LNCAP (cell line): ENCODE measurements around the gene PPP1R13B.

ENCODE experiments used
- CTCF ChIP-seq: fragments of 450-650 bp; IDR thresholded peaks from 2 replicates; pipeline ENCODE4 v1.5.1; 2017; ENCODE audit warnings: mild to moderate bottlenecking

Gene PPP1R13B, protein sequence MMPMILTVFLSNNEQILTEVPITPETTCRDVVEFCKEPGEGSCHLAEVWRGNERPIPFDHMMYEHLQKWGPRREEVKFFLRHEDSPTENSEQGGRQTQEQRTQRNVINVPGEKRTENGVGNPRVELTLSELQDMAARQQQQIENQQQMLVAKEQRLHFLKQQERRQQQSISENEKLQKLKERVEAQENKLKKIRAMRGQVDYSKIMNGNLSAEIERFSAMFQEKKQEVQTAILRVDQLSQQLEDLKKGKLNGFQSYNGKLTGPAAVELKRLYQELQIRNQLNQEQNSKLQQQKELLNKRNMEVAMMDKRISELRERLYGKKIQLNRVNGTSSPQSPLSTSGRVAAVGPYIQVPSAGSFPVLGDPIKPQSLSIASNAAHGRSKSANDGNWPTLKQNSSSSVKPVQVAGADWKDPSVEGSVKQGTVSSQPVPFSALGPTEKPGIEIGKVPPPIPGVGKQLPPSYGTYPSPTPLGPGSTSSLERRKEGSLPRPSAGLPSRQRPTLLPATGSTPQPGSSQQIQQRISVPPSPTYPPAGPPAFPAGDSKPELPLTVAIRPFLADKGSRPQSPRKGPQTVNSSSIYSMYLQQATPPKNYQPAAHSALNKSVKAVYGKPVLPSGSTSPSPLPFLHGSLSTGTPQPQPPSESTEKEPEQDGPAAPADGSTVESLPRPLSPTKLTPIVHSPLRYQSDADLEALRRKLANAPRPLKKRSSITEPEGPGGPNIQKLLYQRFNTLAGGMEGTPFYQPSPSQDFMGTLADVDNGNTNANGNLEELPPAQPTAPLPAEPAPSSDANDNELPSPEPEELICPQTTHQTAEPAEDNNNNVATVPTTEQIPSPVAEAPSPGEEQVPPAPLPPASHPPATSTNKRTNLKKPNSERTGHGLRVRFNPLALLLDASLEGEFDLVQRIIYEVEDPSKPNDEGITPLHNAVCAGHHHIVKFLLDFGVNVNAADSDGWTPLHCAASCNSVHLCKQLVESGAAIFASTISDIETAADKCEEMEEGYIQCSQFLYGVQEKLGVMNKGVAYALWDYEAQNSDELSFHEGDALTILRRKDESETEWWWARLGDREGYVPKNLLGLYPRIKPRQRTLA

GRCh38 chr14:103847451-103848174, at the start of gene PPP1R13B:
PPP1R13B (minus strand) TSS chr14:103847575; CDS start chr14:103847307, 268 bp downstream.
- no peak for TF ChIP-seq CTCF

DNA sequence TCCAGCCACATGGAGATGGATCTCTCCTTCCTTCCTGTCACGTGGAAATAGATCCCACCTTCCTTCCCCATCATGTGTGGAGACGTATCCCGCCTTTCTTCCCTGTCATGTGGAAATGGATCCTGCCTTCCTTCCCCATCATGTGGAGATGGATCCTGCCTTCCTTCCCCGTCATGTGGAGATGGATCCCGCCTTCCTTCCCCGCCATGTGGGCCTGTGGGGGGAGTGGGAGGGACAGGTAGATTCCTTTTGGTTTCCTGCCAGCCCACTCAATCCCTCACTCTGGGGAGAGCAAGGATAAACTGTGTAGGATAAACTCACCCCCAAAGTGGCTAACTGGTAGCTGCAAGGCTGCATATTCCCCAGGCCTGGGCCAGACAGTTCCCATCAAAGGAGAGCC, 49.2 kb upstream of the PPP1R13B start:
- TF ChIP-seq CTCF = no peak

DNA sequence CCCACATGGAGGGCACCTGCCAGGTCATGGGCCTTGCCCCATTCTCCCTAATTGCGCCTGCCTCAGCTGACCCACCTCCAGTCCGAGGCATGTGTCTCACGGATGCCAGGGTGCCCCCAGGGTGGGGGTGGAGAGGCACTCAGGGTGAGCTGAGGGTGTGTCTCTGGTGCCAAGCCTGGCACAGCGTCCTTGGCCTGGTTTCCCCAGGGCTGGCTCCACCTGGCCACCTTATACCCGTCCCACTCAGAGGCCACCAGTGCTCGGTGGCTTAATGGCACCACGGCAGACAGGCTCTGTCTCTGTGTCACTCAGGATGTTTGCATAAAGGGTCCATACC, 47.3 kb upstream of the PPP1R13B start:
- TF ChIP-seq CTCF = no peak

DNA sequence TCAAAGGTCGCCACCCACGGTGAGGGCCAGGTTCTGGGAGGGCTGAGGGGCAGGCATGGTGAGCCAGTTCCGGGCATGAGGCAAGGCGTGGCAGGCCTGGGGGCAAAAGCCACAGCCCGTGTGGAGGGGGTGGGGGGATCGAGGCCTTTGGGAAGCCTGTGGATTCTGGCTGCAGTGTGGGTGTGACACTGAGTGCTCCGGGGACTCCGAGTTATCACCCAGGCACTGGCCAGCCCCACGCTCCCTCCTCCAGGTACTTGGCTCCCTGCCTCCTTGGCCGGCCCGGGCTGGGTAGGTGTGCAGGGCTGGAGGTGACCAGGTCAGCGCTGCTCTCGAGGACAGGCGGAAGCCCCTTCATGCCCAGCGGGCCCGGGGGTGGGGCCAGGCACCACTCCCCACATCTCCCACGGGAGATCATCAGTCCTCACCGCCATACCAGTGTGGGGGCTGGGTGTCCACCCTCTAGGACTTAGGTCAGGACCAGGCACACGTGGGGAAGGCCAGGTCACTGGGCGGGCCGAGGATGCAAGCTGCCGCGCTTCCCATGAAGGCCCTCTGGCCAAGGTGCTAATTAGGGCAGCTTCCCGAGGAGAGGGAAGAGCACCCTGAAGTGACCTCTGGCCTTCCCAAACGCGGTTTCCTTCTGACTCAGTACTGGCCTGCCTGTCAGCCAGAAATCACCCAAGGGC, 46.8 kb upstream of the PPP1R13B start:
- no peak for TF ChIP-seq CTCF

GRCh38 chr14:103892247-103892646, 44.9 kb upstream of the PPP1R13B start:
- no peak for TF ChIP-seq CTCF

DNA sequence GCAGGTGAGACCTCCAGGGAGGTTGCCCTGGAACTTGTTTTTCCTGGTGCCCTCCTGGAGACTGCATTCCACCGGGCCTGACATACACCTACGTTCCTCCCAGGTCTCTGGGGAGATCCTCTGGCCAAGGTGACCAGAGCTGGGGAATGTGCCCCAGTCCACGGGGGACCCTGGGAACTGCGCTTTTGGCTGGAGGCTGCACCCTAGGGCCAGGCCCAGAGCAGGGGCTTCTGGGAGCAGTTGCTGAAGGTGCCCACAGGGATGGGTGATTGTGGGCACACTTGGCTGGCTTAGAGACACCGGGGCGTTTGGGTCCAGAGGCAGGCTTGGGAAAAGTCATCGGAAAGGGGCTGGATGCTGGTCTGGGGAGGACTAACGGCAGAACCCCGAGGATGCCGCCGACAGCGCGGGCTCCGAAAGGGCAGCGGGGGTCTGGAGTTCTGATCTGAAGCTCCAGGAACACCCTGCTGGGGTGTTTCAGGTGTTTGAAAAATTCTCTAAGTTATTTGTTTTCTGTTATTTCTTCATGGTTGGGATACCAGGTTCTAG, 44.4 kb upstream of the PPP1R13B start:
- TF ChIP-seq CTCF = no peak
